Effector CD4-positive, alpha-beta T cell (primary cell): Measurements from ENCODE around the gene POLRMT.
"Not testable (repeated sequence)": the region's sequence is repeated elsewhere in the genome, so short reads cannot be mapped to it uniquely, and the experiment has no call there.

Experiments used
- DNase-seq: peaks from one replicate; pipeline ENCODE4 v3.0.0-alpha.2; 2020

Gene POLRMT

GRCh38 chr19:646779-647565, 13.6 kb upstream of the POLRMT start:
- DNase-seq = no peak

DNA sequence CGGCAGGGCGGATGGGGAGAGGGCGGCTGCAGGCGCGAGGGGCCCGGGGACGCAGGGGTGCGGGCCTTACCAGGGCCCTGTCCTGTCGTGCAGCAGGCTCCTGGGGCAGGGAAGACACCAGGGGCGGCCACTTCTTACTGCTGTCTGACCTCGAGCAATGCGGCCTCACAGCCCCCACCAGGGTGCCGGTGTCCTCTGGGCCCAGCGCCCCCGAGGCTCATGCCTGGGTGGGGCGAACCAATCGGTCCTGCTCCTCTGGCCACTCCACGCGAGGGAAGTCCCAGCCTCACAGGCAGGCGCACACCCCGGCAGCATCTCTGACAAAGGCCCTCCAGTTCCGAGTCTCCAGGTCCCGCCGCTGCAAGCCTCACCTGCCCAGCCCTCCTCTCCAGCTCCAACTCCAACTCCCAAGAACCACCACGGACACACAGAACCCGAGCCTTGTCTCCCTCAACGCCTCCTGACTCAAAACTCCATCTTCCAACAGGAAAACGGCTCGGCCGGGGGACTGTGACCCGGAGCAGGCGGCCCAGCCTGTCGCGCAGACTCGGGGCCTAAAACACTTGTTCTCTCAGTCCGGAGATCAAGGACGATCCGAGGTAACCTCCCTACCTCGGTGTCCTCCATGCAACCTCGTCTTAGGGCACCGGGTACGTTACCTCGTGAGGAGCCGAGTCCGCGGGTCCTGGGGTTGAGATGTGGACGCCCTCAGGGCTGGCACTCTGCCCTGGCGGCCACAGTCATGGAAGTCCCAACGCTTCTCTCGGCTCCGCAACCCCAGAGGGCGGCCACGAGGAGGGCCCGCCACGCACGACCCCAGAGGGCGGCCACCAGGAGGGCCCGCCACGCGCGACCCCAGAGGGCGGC, 12.8 kb upstream of the POLRMT start:
- no peak for DNase-seq

- DNase-seq = no peak
These were observed 11.5 kb upstream of the POLRMT start for GRCh38 chr19:644789-645188.

- no peak for DNase-seq
These were observed 11.0 kb upstream of the POLRMT start for GRCh38 chr19:644363-644762.

DNA sequence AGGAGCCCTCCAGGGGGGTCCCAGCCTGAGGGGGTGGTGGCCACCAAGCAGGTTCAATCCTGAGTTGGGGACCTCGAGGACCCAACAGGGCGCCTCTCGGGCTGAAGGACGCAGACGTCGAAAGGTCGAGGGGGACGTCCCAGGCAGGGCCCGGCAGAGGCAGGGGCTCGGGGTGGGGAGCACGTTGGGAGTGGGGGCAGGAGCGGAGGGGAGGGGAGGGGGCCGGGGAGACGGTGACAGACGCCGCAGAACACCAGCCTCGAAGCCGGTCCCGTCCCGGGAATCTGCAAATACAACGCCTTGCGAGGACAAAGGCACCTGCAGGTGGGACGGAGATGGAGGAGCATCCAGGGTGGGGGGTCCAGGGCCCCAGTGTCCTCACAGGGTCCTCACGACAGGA, 10.4 kb upstream of the POLRMT start:
- no peak for DNase-seq

DNA sequence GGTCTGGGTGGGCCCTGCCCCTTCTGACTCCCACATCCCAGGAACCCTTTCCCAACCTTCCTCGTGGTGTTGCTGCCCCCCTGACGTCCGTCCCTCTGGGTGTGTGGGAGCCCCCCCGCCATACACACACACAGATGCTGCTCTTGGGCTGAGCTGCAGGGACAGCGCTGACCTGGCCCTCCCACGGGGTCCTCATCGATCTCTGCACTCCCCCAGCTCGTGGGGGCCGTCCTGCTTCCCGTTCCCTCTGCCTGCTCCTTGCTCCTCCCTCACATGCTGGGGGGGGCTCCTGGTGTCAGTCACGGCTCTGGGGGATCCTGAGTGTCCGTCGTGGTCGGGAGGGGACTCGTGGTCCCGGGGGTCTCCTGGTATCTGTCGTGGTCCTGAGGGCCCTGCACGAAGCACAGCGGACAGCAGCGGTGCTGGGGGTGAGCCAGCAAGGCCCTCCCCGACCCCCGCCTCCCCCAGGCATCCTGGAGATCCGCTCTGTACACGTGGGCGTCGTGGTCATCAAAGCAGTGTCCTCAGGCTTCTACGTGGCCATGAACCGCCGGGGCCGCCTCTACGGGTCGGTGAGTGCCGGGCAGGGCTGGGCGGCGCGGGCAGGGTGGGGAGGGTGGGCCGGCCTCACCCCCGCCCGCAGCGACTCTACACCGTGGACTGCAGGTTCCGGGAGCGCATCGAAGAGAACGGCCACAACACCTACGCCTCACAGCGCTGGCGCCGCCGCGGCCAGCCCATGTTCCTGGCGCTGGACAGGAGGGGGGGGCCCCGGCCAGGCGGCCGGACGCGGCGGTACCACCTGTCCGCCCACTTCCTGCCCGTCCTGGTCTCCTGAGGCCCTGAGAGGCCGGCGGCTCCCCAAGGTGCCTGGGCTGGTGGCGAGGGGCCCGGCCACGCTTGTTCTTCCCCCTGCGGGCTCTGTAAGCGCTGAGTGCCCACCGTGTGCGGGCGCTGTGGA, 9.7 kb upstream of the POLRMT start:
- no peak for DNase-seq

- no peak for DNase-seq
These were observed 8.4 kb upstream of the POLRMT start for GRCh38 chr19:641702-642101.

DNA sequence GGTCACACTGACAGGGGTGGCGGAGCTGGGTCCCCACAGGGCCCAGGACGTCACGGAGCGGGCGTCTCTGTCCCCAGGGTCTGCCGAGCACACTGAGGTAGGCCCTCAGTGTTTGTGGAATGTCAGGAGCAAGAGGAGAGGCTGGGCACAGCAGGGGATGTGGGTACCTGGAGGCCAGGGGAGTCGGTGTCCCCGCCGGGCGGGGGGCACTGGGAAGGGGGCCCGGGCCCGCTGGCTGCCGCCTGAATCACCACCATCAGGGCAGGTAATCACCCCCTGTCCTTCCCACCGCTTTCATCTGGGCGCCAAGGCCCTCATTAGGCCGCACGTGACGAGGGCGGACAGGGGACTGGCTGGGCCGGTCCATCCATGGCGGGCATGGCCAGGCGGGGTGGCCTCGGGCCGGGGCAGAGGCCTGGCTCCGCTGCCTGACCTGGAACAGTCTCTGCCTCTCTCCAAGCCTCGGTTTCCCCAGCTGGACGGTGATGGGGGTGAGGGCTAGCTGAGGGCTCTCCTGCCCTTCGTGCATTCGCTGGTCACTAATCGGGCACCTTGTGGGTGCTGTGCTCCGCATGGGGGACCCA, 7.4 kb upstream of the POLRMT start:
- no peak for DNase-seq

DNA sequence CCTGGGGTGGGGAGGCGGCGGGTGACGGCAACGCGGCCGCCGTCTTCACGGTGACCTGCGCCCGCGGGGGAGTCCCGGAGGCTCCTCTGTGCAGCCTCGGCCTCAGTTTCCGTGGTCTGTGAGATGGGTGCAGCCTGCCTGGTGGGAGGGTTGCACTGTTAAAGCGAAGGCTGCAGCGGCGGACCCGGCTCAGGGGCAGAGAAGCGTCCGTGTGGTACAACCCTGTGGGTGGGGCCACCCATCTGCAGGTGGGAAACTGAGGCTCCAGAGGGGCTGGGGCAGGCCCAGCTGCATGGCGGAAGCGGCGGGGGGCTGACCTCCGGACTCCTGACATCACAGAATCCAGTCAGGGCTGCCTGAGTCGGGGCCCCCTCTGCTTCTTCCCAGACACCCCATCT, 6.8 kb upstream of the POLRMT start:
- DNase-seq = no peak

GRCh38 chr19:639253-640160, 6.2 kb upstream of the POLRMT start, which contains the start of gene FGF22:
FGF22 (plus strand) TSS chr19:639879; CDS start chr19:639926, 47 bp downstream.
- peak; percentile 97 for DNase-seq

DNA sequence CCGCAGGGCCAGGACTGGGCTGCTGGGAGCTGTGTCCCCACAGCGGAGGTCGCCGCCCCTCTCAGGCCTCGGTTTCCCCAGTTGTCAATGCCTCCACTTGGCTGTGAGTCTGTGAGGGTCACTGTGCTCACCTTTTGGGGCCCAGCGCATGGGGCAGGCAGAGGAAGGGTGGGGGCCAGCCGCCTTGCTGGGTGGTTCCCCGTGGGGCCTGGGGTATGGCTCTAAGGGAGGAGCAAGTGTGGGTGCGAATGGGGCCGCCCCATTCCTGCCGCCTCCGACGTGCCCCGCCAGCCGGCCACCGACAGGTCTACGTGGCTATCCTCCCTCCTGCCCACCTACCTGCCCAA, 5.5 kb upstream of the POLRMT start:
- DNase-seq = no peak

GRCh38 chr19:634975-635652, 1.8 kb upstream of the POLRMT start:
- DNase-seq = no peak

DNA sequence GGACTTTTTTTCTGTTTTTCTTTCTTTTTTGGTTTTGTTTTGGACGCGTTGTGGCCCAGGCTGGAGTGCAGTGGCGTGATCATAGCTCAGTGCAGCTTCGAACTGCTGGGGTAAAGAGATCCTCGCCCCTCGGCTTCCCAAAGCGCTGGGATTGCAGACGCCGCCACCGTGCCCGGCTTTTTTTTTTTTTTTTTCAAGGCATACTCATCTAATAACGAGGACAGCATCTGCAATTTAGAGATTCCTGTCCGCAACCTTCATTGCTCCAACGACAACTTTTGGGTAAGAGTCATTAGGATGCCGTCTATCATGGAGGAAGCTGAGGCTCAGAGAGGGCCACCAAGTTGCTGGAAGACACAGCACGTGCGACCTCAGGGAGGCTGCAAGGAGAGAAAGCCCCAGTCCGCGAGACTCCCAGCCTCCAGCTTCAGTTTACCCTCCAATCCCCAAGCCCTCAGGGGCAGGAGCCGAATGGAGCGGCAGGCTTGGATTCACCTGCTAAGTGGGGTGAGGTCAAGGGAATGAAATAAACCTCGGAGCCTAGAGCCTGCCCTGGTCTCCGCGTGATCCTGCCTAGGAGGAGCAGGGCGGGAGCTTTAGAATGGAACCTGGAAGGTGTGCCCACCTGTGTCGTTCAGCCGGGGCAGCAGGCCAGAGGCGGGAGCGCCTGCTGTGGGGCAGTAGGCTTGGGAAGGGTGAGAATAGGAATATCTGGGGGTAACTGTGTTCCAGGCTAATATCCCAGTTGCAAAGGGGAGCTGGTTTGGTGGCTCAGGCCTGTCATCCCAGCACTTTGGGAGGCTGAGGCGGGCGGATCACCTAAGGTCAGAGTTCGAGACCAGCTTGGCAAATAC, 676 bp upstream of the POLRMT start:
- no peak for DNase-seq

- DNase-seq = no peak
These were observed 714 bp downstream of the POLRMT start for GRCh38 chr19:632579-633067.

DNA sequence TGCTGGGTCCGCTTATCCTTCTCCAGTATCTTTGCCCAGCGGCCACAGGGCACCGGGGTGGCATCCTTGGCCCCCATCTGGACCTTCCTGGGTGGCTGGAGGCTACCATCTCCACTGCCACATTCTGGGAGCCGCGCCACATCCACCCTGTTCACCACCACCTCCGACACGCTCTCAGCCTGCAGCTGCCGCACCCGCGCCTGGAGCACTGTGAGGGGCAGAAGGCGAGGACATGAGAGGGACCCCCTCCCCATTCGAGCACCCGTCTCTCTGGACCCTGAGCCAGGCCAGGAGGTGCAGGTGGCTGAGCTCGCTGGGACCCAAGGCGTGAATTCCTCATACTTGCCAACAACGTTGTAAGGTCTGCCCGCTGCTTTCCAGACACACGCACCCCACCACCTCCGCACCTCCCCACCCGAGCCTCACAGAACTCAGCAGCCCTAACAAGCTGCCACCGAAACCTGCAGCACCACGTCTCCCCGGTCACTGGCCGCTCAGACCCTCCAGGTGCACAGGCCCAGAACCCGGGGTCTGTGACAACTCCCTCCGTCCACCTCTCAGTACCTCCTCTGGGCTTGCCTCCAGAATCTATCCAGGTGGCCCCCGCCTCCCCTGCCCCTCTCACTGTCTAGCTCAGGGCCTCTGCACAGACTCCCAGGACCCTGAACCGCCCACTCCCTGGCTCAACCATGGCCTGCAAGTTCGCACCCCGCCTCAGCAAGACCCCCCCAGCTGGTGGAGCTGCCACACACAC, 3.2 kb downstream of the POLRMT start:
- DNase-seq = no peak

DNA sequence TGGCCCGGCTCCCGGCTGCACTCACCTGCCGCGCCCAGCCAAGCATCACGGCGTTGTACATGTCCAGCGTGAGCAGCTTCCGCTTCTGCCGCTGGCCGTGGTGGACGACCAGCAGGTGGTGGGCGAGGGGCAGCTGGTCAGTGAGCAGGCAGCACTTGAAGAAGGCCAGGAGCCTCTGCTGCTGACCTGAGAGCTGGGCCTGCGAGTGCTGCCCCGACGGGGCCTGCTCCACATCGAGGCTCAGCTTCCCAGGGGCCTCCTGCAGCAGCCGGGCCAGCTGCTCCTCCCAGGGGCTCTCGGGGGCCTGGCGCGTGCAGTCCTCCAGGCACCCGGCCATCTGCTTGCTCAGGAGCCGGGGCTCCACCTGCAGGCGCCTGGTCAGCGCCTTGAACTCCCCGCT, 3.8 kb downstream of the POLRMT start:
- not testable (repeated sequence) for DNase-seq

- no peak for DNase-seq
These were observed 5.2 kb downstream of the POLRMT start for GRCh38 chr19:628168-628567.

GRCh38 chr19:626566-626965, 6.8 kb downstream of the POLRMT start:
- DNase-seq = not testable (repeated sequence)

GRCh38 chr19:625257-625656, 8.1 kb downstream of the POLRMT start:
- DNase-seq = no peak
